GM18907 (cell line): ENCODE results near the gene EXPH5.

Source experiments
- ATAC-seq: cut with Tn5 transposase; IDR thresholded peaks from one replicate; pipeline ENCODE4 v1.9.1; 2021; ENCODE audit warnings: mild to moderate bottlenecking, moderate library complexity; ENCODE audit not compliant: unreplicated experiment

The EXPH5 gene

DNA sequence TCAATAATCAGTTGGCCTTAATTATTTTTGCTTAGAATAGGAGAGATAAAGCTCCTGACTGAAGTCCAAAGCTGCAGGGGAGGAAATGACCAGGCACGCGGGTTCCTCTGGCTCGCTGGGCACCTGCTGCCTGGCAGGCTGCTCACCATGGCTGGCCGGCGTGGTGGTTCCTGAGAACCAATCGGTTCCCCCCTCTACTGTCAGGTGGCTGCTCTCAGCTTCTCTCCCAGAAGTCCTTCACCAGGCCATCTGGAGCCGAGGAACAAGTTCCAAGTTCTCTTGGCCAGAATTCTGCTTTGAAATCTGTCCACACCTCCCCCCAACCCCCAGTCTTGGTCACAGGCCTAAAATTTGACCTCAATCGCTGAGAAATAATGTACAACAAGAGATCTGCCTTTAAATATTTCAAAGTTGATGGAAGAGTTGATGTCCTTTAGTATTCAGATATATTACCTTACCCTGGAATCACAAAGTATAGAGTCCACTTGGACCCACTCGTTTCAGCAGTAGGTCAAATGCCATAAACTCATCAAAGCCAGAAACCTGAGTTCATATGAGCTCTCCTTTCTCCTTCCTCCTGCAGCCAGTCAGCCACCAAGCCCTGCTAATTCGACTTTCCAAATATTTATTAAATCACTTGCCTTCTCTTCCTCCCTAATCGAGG lies 25.2 kb downstream of the EXPH5 start:
- no peak for ATAC-seq

DNA sequence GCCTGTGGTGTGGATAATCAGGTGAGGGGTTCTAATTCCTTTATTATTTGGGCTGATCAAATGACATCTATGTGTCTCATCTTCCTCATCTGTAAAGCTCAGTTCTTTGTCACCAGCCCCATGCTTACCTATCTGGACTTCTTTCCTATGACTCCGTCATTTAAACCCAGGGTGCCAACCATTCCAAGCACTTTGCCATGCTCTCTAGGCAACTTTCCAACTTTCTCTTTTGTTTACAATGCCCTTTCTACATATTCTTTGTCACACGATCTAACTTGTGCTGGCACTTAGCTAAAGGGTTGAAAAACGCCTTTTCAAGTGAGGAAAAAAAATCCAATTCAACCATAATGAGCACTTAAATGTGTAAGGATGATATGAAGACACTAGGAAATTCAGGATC lies 27.9 kb downstream of the EXPH5 start:
- ATAC-seq = no peak

DNA sequence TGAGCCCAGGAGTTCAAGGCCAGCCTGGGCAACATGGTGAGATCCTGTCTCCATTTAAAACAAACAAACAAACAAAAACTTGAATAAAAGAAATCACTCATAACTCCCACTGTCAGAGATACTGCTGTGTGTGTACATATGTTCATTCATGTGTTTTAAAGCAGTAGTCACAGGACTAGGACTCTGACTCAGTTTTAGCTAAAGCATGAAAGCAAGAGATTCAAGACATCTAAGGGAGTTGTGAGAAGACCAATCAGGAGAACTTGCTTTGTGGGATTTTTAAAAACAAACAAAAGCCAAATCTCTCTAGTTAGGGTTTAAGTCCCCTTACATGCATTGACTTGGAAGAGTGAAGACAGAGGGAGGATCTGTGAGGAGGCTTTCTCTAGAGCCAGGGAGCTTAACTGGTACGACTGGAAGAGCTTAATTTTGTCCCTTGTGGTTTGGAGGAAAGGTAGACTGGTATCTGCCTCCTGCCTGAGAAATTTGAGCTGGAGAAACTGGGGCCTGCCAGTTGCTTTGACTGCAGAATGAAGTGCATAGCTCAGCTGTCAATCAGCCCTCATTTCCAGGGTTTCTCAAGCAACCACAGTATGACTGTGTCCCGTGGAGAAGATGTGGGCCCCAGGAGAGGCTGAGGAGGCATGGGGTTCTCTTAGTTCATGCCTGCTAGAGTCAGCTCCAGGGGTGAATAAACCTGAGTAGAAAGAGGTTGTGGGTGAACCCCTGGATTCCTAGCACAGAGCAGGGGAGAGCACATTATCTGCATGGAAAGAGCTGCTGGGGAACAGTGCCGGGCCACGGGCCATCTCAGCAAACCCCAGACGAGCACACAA lies 30.6 kb downstream of the EXPH5 start:
- no peak for ATAC-seq

DNA sequence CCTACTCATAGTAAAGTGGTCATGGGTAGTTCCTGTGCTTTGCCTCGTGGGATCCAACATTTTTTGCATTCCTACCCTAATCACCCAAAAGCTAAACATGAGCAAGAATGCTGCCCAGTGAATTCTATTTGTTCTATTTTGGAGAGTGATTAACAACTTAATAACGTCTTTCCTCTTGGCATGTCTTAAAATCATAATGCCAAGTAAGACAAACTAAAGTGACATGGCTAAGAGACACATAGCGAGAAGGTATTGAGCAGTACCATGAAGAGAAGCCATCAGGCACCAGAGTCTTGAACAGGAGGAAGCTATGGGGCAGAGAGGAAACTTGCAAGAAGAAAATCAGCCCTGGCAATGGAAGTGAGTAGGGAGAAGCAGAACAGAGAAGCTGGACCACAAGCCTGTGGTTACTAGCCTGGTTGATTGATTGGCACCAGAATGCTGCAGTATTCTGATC lies 32.0 kb downstream of the EXPH5 start:
- ATAC-seq = no peak

DNA sequence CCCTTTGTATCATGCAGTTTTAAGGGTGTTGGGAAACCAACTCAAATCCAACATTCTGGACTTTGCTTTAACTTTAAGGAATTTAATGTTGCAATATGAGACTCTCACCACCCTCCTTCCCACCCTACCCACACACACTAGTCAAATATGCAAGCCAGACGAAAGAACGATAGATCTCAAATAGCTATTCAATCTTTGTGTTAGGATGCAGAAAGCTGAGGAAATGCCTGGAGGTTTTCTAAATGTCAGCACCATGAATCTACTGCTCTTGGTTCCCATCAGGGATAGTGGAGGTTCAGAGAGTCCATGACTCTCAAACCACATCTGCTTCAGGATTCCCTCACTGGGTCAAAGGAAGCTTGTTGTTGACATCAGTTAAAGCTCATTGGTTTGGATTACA lies 33.7 kb downstream of the EXPH5 start:
- ATAC-seq = no peak

DNA sequence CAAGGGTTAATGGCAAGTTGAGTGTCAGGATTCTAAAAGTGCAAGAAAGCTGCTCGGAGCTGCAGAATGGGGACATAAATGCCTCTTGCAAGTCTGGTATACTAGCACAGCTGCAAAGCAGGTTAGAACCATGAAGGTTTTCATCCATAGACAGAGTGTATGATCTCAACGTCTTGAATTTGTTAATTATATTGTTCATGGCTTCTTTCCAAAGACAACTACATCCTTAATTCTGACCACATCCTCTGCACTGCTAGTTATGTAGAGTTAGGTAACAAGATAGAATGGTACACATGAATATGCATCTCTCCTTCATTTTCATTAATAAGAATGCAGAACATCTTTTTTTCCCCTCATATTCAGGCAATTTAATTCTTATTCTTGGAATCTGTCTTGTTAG lies 34.2 kb downstream of the EXPH5 start:
- ATAC-seq = no peak

DNA sequence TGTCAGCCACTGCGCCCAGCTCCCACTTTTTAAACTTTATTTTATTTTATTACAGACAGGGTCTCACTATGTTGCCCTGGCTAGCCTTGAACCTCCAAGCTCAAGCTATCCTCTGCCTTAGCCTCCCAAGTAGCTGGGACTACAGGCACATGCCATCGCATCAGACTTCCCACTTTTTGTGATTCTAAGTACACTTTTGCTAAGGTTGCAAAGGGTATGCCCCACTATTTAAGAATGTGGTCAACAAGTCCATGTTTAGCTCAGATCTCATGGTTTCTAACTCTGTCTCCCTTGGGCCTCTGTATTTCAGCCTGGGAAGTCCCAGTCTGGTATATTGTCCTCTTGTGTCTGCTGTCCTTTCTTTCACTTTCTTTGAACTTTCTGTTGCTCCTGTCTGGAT lies 35.3 kb downstream of the EXPH5 start:
- peak; percentile 91 for ATAC-seq

DNA sequence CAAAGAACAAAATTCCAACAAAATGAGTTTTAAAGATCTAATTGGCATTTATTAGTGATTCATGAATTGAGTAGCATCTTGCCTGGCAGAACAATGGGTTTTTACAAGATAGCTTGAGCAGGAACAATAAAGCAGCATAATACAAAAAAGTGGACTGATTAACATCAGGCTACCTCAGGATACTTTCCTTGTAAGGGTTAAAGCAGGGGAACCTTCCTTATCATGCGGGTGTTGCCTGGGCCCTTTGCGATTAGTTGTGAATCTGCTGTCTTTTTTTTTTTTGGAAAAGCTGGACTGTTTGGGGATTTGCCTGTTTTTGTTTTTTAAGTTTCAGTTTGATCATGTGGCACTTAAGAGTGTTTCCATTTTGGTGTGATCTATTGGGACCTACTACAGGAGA lies 37.5 kb downstream of the EXPH5 start:
- no peak for ATAC-seq

DNA sequence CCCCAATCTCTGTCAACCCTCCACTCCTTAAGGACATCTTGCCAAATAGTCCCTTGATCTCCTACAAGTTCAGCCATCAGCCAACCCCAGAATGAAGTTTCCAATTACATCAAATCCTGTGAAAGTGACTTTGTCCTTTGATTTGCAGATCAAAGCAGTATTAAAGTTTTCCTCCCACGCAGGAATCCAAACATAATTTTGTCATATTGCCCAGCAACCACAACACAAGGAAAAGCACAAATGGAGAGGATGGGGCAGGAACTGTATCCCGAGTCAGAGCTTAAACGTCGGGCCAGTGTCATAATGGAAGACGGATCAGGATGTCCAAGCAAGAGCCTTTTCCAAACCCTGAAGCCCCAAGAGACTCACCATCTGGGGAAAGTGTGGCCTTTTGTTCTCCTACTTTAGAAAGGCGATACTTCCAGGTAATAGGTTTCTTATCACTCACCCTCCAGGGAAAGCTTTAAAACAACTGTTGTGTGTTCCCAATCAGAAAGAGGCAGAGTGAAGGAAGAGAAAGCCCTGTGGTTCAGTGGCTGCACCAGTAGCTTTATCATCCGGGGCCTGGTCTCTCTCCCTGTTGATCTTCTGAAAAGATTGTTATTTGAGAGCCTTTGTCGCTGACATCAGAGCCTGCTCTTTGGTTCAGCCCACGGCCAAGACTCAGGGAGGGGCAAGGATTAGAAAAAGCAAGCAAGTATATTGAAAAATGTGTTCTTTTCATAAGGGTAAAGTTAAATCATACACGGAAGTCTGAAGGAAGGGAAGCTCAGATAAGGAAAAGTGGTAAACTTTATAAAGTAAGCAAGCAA lies 41.7 kb downstream of the EXPH5 start:
- no peak for ATAC-seq

DNA sequence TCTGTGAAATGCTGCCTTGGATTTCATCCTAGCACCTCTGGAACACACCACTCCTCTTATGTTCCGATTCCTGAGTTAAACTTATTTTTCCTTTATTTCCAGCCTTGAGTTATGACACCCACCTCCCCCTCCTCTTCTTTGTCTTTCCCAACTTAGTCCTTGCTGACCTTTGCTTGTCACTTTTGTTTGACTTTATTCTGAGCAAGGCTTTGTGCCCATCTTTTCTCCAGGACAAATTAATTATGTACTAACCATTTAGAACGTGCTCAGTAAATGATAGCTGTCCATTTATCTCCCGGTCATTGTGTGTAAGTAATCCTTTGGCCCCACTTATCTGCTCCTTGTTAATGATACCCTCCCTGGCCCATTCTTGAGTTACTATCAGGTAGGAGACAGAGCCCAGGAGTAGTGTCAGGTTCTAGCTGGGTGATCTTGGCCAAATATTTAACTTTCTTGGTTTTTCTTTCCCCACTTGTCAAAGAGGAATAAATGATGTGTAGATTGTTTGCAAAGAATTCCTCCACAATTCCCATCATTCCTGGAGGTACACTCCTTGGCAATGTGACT lies 44.2 kb downstream of the EXPH5 start:
- ATAC-seq = no peak

DNA sequence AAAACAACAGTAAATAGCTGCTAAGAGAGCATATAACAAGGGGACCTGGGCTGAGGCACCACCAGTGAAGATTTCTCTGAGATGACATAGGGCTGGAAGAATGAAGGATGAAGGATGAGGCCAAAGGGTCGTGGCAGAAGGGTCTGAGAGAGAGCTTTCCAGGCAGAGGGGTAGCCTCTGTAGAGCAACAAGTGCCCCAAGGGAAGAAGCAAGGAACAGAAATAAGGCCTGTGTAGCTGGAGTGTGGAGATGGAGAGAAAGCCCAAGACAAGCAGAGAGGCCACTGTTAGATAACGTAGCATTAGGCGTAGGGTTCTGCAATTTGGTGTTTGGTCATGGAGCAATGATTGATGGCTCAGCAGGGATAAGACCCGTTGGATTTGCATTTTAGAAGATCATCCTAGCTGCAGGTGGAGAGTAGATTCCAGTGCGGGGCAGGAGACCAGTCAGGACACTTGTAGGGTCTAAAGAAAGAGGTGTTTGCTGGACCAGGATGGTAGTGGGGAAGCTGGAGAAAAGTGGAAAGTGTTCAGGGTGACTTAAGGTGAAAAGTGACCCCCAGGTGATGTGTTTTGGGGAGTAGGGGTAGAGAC lies 47.6 kb downstream of the EXPH5 start:
- no peak for ATAC-seq

DNA sequence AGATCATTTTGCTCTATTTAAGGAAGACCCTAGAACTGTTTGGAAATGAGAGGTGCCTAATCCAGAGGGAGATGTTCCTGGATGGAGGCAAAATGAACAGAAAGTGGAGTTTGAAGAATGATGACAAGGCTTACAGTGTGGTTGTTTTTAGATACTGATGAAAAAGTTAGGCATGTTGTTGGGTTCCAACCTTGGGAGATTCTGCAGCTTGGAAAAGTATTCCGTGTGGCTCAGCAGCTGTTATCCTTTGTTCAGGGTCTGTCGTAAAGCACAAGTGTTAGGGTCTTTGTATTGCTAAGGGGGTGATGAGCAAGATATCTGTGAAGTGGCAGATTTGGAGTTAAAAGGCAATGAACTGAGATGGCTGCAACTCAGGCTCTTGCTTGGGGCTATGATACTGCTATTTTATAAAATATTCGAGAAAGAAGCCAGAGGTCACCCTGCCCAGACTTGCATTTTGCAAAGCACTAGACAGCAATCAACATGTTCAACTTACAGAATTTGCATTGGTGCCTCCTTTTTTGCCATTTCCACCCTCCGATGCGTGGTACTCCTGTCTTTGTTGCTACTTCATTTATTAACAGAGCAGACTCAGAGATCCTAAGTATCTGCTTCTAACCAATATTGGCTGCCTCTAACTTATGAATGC lies 50.1 kb downstream of the EXPH5 start:
- no peak for ATAC-seq

DNA sequence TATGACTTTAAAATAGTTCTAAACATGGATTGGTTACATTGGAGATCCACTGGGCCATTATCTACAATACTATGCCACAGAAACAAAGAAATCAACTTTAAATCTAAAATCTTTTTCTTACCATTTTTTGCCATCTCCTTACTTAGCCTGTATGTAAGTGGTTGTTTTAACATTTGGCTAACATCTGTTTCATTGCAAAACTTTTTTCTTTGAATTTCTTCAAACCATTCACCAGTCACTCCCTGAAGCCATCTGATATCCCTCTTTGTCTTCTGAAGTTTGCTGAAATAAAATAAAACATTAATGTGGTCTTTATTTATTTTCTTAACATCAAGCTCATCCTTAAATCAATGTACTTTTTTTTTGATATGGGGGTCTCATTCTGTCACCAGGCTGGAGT lies 52.0 kb downstream of the EXPH5 start:
- ATAC-seq = no peak

DNA sequence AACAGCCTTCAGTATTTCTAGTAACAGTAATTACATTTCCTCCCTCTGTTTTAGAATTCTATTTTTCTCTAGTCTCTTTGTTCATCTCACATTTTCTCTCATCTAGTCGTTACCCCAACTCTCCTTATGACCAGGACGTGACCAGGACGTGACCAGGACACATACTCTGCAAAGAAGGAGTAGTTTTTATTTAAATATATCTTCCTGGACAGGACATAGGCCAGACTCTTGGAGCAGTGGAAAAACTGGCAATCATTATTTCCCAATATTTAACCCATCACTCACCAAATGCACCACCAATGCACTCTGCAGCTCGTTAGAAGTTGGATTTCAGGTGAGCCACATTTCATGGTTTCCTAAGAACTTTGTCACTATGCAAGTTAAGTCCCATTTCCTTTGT lies 55.1 kb downstream of the EXPH5 start:
- no peak for ATAC-seq

DNA sequence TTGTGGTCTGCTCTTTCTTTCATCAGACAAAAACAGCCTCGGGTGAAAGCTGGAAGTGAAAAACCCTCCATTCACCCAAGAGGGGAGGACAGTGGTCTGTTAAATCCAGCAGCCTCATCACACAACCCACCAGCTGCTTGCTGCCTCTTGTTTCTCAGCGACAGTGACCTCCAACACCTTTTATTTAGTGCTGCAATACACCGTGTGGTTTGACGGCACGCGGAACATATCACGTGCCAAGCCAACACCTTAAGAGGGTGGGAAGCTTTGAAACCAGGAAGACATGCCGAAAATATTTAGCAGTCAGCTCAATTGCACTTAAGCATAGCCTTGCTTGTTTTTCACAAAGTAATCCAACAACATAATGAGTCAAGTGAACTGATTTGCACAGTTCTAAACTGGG lies 55.5 kb downstream of the EXPH5 start:
- no peak for ATAC-seq

DNA sequence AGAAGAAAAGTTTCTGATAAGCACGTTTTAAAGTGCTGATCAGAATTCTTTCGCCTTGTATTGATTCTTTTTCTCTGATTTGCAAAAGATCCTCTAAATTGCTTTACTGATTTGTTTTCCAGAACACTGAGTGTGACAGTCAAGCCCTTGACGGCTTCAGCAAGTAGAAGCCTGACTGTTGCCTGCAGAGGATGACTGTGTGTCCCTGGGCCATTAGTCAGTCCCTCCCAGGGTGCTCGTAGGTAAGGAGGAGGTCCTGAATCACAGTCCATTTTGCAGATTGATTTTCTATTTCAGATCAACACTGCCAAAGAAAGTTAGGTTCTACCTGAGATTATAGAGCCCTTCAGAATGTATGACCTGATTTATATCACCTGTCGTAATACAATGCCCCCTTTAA lies 56.8 kb downstream of the EXPH5 start:
- no peak for ATAC-seq

DNA sequence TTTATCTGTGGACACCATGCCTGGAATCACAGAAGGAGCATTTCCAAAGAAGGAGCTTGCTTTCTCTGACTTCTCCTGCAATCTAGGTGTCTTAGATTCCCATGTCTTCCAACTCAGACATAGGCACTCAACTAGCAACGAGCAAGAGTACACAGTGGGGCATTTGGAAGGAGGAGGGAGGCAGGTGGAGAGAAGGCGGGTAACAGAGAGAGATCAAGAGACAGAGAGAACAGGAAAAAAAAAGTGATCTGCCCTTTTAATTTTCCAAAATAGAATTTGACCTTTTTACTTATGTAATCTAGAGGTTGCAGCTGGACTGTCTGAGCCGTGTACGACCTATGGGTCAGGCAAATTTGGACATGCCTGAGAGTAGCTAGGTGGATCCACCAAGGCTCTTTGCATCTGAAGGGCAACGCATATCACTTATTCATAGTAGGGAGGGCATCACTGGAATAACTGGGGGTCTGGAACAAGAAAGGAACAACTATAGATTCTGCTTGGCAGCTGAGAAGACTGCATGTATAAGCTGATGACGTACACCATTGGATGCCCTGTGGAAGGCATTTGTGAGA lies 58.1 kb downstream of the EXPH5 start:
- no peak for ATAC-seq

DNA sequence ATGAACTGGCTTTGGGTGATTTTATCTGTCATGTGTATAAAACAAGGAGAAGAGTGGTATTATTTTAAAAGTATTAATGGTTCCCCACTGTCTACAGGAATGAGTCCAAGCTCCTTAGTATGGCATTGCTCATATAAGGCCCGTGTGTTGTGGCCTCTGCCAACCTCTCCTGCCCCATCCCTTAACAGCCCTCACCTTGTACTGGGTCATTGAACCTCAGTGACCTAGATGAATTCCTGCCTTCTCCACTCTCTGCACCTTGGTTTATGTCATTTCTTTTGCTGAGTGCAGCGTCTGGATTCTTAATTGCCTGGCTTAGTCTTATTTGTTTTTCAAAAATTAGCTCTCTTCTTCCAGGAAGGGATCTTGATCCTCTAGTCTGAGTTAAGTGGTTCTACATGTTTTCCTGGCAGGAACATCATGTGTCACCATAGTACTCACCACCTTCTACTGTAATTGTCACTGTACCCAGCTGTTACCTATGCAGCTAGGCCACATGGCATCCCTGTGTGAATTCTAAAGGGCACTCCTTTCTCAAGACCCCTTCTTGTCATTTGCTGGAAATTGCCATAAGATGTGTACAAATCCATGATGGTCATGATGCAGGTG lies 59.2 kb downstream of the EXPH5 start:
- no peak for ATAC-seq

DNA sequence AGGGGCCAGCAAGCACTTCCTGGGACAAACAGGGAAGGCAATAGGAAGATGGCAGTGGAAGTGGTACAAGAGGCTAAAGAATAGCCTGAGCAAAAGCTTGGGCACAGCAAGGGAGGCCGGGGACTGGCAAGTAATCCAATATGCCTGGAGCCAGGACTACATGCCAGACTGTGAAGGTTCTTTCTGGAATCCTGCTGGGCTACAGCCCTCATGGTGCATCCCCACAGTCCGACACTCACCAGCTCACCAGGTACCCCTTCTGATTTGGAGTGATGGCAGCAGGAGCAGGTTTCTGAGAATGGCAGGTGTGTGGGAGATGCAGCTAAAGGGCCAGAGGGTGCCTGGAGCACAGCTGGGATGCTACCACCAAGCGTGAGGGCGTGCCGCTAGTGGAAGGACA lies 63.1 kb downstream of the EXPH5 start:
- no peak for ATAC-seq

DNA sequence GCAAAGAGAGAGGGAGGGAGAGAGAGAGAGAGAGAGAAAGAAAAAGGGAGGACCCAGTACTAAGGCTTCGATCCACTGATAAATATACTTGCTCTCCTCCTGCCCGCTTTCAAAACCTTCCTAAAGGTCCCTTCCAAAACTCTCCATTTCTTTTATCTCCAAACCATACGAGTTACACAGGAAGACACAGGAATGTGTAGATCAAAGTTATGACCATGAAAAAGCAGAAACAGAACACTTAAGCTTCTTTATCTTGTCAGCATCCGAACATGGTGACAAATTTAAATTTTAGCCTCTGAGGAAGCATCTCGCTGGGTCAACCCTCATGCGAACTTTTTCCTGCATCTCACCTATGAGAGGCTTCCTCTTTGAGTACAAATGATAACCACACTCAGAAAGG lies 66.2 kb downstream of the EXPH5 start:
- ATAC-seq = no peak
